ENCODE results near the gene BICD1. TPM values are rescaled to one million over a fixed set of nuclear protein-coding genes. Genes with fewer than 3 reads are reported as not detected.

BICD1 gene
- total RNA-seq, 6 experiments from 2014 or later, result 1.0 to 4.9 (median 2.1) TPM

DNA sequence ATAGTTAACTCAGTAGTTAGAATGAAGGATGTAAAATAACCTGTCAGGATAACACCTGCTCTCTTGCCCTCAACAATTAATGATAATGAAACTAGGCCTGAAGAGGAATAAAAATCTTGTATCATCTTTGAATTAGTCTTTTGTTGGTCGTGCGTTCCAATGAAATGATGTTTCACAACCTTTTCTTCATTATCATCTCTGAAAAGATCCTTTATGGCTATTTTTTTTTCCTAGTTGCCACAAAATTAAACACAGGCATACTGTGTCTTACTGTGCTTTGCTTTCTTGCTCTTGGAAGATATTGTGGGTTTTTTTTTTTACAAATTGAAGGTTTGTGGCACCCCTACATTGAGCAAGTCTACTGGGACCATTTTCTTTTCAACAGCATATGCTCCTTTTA lies 128.6 kb downstream of the BICD1 start:
- Histone ChIP-seq H3K9me3 (peaks cover 0 to 4% (median 0%) of the 10 kb centered on the region in 4 donors), H3K4me1 (no peaks in the 10 kb centered on the region), H3K4me3 (no peak overlapping the region), H3K27ac (no peak overlapping the region), H3K36me3 (no peaks in the 10 kb centered on the region), H3K27me3 (no peaks in the 10 kb centered on the region)
- no peak for TF ChIP-seq POLR2A (IDR thresholded peaks at IDR 0.05)
- TF ChIP-seq, protein P1, sequence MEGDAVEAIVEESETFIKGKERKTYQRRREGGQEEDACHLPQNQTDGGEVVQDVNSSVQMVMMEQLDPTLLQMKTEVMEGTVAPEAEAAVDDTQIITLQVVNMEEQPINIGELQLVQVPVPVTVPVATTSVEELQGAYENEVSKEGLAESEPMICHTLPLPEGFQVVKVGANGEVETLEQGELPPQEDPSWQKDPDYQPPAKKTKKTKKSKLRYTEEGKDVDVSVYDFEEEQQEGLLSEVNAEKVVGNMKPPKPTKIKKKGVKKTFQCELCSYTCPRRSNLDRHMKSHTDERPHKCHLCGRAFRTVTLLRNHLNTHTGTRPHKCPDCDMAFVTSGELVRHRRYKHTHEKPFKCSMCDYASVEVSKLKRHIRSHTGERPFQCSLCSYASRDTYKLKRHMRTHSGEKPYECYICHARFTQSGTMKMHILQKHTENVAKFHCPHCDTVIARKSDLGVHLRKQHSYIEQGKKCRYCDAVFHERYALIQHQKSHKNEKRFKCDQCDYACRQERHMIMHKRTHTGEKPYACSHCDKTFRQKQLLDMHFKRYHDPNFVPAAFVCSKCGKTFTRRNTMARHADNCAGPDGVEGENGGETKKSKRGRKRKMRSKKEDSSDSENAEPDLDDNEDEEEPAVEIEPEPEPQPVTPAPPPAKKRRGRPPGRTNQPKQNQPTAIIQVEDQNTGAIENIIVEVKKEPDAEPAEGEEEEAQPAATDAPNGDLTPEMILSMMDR (IDR thresholded peaks at IDR 0.05), result no peak
- WGBS (ENCODE audit: insufficient coverage, low coverage, low lambda C conversion rate, missing lambda C conversion rate), result 93% methylated on average over 2 of the region's 2 CpGs
- no peak for ATAC-seq
- no peak for DNase-seq
- intact Hi-C loops (cut with DNase I), result no loop called here

- 70% methylated on average over 4 of the region's 5 CpGs for WGBS (ENCODE audit: insufficient coverage, low coverage, low lambda C conversion rate, missing lambda C conversion rate)
- no peak overlapping the region for H3K27ac ChIP-seq
- no peak for ATAC-seq
Observed at GRCh38 chr12:32240162-32240561, 133.5 kb downstream of the BICD1 start.

DNA sequence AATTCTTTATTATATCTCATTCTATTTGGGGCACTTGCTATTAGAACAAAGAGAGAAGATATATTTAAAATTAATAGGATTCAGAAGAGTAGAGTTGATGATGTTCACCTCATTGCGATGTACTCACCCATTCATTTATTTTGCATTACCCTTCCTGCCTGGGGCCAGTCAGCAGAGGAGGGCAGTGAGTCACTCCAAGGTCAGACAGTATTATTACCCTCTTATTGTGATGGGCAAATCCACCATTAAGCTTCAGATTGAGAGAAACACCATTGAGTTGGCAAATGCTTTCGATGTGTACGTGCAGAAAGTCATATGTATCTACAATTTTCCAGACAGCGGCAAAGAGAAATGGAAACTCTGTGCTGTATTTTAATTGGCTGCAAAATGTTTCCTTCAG lies 134.2 kb downstream of the BICD1 start:
- Histone ChIP-seq H3K36me3 (no peaks in the 10 kb centered on the region), H3K9me3 (peaks cover 0 to 4% (median 0%) of the 10 kb centered on the region in 4 donors), H3K27me3 (no peaks in the 10 kb centered on the region), H3K4me3 (no peak overlapping the region), H3K27ac (no peak overlapping the region), H3K4me1 (no peaks in the 10 kb centered on the region)
- intact Hi-C loops (cut with DNase I), result no loop called here
- DNase-seq (no peak), ATAC-seq (no peak)
- TF ChIP-seq POLR2A (IDR thresholded peaks at IDR 0.05), result no peak
- TF ChIP-seq, protein P1 (IDR thresholded peaks at IDR 0.05), result no peak
- WGBS (ENCODE audit: insufficient coverage, low coverage, low lambda C conversion rate, missing lambda C conversion rate), result 77% methylated on average over 4 of the region's 4 CpGs

More at GRCh38 chr12:32240162-32240561, 133.5 kb downstream of the BICD1 start:
- Histone ChIP-seq H3K4me1 (no peaks in the 10 kb centered on the region), H3K27me3 (no peaks in the 10 kb centered on the region), H3K4me3 (no peak overlapping the region), H3K9me3 (peaks cover 0 to 4% (median 0%) of the 10 kb centered on the region in 4 donors), H3K36me3 (no peaks in the 10 kb centered on the region)
- intact Hi-C loops (cut with DNase I), result no loop called here
- TF ChIP-seq, protein P1 (IDR thresholded peaks at IDR 0.05), result no peak
- TF ChIP-seq POLR2A (IDR thresholded peaks at IDR 0.05), result no peak
- DNase-seq, result no peak

DNA sequence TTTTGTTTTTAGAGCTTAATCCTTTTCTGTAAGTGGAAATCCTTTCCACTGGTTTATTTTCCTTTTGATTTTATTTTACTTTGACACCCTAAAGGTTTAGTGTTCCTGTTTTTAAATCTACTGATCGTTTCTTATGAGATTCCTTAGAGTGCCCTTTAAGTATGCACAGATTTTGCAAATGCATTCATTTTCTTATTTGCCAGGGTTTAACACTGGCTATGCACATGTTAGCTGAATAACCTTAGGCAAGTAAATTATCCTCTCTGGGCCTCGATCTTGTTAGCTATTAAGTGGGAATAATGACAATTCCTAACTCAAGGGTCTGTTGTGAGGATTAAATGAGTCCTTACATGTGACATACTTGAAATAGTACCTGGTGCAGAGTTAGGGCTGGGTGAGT lies 136.0 kb downstream of the BICD1 start:
- H3K9me3 ChIP-seq, result no peaks in the 10 kb centered on the region
- no peak overlapping the region for H3K4me3 ChIP-seq
- ATAC-seq, result no peak
- no peaks in the 10 kb centered on the region for H3K4me1 ChIP-seq
- no peaks in the 10 kb centered on the region for H3K27me3 ChIP-seq
- intact Hi-C loops (cut with DNase I), result no loop called here
- H3K27ac ChIP-seq, result no peak overlapping the region
- TF ChIP-seq POLR2A (IDR thresholded peaks at IDR 0.05), result no peak
- TF ChIP-seq, protein P1 (IDR thresholded peaks at IDR 0.05), result no peak
- H3K36me3 ChIP-seq, result no peaks in the 10 kb centered on the region
- 81% methylated on average over 2 of the region's 2 CpGs for WGBS (ENCODE audit: insufficient coverage, low coverage, low lambda C conversion rate, missing lambda C conversion rate)
- DNase-seq, result no peak

All from right lobe of liver (tissue), 6 donors.